Measurements from ENCODE around the gene CDH23.

CDH23 gene

DNA sequence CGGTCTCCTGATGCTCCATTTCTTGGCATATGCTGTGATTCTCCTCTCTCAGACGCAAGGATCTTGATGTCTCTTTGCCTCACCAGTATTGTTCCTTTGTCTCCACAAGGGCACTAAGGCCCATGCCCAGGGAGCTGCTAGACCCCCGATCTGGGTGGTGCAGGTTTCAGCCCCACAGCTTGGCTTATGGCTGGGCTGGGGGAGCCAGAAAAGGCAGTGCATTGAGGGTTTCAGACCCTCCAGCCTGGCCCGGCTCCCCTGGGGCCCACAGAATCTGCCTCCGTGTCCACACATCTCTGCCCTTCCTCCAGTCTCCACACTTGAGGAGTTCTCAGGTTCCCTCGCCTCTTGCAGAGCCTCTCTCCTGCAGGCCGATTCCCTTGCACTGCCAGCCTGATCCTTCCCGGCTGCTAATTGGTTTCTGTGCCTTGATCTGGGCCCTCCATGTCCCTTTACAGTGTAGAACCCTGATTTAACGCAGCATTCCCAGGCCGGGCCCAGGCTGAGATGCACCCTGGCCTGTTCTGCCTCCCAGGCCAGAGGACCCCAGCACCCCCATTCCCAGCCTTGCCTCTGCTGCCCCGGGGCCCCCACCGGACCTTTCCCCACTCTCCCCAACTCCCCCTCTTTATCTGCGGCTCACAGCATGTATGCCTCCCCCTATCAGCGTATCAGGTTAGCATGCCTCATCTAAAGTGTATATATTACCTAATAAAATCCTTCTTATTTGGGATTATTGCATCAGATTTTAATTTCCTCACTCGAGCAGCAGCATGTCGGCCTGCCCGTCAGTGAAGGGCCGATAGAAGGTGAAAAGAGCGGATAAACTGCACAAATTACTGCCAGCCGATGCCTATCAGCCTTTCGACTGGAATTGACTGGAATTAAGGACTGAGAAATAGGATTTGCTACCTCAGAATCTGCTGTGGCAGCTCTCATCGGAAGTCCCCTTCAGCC, 177.1 kb downstream of the CDH23 start:
- TF ChIP-seq, protein P1, sequence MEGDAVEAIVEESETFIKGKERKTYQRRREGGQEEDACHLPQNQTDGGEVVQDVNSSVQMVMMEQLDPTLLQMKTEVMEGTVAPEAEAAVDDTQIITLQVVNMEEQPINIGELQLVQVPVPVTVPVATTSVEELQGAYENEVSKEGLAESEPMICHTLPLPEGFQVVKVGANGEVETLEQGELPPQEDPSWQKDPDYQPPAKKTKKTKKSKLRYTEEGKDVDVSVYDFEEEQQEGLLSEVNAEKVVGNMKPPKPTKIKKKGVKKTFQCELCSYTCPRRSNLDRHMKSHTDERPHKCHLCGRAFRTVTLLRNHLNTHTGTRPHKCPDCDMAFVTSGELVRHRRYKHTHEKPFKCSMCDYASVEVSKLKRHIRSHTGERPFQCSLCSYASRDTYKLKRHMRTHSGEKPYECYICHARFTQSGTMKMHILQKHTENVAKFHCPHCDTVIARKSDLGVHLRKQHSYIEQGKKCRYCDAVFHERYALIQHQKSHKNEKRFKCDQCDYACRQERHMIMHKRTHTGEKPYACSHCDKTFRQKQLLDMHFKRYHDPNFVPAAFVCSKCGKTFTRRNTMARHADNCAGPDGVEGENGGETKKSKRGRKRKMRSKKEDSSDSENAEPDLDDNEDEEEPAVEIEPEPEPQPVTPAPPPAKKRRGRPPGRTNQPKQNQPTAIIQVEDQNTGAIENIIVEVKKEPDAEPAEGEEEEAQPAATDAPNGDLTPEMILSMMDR (IDR thresholded peaks at IDR 0.05) = no peak
- no peak for TF ChIP-seq ZFX (IDR thresholded peaks at IDR 0.05; ENCODE audit: borderline replicate concordance)
- H3K27ac ChIP-seq = no peak overlapping the region

DNA sequence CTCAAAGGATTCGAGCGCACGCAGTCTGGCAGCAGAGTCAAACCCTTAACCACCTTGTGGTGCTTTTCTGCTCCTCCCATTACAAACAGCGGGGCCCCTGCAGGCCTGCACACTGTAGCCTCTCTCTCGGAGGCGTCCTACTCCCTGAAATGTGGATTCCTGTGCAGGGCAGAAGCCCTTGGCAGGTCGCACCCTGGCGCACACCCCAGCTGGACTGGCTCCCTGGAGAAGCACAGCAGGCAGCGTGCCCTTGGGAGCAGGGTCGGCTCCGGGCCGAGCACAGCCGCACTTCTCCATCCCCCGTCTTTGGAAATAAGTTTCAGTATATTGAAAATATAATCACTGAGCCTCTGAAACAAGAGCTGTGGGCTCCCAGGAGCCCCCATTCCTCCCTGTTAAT, 178.7 kb downstream of the CDH23 start:
- TF ChIP-seq, protein P1 (IDR thresholded peaks at IDR 0.05) = no peak
- TF ChIP-seq ZFX (IDR thresholded peaks at IDR 0.05; ENCODE audit: borderline replicate concordance) = no peak
- H3K27ac ChIP-seq = no peak overlapping the region

DNA sequence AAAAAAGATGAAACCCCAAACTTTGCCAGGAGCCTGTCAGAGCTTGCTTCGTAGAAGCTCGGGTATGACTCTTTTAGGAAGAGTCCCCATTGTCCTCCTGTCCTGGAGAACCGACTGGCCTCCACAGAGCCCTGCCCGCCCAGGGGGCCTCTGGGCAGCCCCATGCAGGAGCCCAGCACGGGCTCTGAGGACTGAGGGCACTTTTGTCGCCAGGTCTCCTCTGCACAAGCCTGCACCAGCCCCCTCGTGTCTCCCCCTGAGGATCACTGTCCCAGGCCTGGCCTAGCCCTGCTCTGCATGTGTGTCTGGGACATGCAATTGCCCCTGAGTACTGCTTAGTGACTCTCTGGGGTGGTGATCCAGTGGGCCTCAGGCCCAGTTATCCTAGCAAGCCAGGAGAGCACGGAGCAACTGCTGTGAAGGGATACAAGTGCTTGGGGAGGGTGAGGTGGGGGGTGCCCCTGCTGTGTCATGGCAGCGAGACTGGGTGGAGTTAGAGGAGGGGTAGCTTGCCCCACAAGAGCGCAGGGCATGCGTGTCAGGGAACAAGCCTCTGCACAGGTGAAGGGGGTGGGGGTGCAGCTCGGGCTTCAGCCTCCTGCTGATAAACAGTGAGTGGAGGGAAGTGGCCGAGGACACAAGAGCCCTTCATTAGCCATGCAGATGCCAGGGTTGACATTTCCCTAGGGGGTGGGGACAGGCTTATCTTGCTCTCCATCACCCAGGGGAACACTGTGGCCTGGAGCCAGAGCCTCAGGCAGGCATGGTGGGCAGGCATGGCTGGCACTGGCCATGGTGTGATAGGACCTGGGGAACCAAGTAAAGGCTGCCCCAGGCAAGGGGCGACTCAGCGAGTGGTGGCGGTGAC, 179.4 kb downstream of the CDH23 start:
- no peak for TF ChIP-seq ZFX (IDR thresholded peaks at IDR 0.05; ENCODE audit: borderline replicate concordance)
- TF ChIP-seq, protein P1 (IDR thresholded peaks at IDR 0.05) = no peak
- H3K27ac ChIP-seq = no peak overlapping the region

DNA sequence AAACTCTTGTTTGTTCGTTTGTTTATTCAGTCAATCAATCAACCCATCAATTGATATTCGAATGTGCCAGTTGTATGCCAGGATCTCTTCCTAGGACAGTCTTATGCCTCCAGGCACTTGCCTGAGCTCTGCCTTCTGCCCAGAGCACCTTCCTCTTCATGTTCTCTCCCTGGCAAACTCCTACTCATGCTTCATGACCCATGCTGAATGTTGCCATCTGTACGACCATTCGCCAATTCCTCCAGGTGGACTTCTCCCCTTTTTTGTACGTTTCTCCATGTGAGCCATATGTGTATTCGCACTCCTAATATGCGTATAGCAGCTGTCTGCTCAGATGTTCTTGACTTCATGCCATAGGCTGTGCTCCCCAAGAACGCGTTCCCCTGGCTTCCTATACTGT, 180.1 kb downstream of the CDH23 start:
- no peak overlapping the region for H3K27ac ChIP-seq
- TF ChIP-seq, protein P1 (IDR thresholded peaks at IDR 0.05) = no peak
- no peak for TF ChIP-seq ZFX (IDR thresholded peaks at IDR 0.05; ENCODE audit: borderline replicate concordance)

DNA sequence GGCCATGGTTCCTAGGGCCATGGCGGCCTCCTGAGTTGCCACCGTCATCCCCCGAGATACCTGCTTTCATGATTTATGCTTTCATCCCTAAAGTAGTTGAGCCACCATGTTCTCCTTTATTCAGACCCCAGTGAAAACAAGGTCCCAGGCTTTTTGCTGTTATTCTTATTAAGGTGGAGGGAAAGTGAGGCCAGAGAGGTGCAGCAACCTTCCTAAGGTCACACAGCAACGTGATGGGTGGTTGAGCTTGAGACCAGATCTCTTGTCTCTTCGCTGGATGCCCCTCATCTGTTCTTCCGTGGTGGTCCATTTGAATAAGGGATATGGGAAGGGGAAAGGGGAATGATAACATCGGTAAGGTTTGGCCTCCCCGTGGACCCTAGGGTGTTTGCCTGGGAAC, 180.6 kb downstream of the CDH23 start:
- no peak overlapping the region for H3K27ac ChIP-seq
- no peak for TF ChIP-seq ZFX (IDR thresholded peaks at IDR 0.05; ENCODE audit: borderline replicate concordance)
- TF ChIP-seq, protein P1 (IDR thresholded peaks at IDR 0.05) = no peak

DNA sequence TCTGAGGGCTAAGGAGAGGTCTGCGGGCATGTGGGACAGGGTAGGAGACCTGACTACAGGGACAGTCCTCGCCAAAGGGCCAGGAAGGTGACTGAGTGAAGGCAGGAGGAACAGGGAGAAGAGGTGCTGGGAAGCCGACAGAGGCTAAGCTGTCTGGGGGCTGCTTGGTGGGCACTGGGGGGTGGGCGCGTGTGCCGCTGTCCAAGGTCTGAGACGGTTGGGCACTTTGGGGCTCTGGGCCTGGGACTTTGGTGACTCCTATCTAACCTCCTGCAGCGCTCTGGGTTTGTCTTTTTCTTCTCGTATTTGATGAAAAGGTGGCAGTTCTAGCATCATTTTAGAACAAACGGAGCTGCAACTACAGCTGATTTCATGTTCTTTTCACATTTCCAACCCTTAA, 181.3 kb downstream of the CDH23 start:
- TF ChIP-seq, protein P1 (IDR thresholded peaks at IDR 0.05) = no peak
- no peak for TF ChIP-seq ZFX (IDR thresholded peaks at IDR 0.05; ENCODE audit: borderline replicate concordance)
- H3K27ac ChIP-seq = no peak overlapping the region

Measured in 22Rv1 (cell line).